GM19099 (cell line): ENCODE data around the gene PPIF.

Experiments used
- POLR2A ChIP-seq: IDR thresholded peaks from 3 replicates; pipeline ENCODE4 v1.6.1; 2011; ENCODE audit warnings: low read depth; ENCODE audit not compliant: insufficient read length; ENCODE audit errors: extremely low read depth

The PPIF gene

DNA sequence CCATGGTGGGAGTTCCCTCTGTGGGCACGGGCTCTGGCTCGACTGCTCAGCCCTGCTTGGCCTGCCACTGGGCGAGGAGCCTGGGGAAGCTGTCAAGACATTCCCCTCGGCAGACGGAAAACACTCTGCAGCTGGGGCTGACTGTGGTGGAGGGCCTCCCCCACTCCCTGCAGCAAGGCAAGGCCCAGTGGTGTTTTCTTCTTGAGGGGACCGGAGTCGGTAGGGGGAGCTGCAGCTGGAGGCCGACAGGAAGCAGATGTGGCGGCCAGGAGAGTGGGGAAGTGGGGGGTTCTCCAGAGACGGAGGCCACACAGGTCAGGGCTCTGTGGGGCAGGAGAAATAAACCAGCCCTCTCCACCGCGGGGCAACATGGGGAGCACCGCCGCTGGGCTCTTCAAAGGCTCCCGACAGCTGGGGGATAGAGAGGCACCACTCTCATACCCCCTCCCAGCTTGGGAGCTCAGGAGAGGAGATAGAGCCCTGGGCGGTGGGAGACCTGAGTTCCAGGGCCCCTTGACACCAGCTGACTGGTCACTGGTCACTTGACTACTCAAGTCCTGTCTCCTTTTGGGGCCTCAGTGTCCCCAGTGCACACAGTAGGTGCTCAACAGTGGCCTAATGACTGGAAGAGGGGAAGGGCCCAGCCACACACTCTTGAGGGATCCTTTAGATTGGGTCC, 43.4 kb downstream of the PPIF start:
- TF ChIP-seq POLR2A: no peak

DNA sequence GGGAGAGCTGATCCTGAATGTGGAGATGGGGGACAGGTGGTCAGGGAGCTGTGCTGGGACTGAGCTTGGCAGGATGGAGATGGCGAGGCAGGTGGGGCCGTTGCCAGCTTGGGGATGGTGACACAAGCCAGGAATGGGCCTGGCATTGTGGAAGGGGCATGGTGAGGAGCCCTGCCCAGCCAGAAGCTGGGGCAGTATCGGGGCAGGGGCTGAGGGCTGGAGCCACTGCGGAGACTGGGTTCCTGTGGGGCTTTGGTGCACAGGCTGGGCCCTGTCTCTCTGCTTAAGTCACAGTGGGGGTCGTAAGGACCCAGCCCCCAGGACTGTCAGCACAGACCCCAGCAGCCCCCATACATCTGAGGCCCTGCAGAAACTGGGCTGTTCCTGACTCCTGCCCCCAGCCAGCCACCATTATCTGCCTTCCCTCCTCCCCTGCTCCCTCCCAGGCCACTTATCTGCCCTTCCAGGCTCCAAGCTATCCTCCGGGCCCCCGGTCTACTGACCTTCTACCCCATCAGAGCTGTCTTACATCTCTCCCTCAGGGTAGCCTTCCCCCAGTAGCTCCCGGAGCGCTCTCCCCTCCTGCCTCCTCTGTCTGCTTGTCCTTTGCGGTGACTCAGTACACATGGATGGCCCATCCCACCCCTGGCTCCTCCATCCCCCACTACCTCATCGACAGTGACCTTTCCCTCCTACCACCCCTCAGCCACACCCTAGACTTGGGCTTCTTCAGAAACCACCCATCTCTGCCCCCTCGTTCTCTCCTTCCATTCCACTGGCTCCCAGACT, 44.2 kb downstream of the PPIF start:
- no peak for TF ChIP-seq POLR2A

DNA sequence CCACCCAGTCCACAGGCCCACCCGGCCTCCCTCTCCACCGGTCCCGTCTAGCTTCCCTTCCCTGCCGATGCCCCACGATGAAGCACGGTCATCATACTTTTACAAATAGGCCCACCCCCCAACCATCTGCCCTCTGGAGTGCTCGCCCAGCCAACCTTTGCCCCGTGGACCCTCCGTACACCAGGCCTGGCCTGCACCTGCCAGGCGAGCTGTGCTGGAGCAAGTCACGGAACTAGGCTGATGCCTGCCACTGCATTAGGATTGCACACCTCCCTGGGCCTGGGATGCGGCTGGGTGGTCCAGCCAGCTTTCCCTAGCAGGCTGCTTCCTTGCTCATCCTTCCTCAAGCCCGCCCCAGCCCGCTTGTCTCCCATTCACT, 44.7 kb downstream of the PPIF start:
- TF ChIP-seq POLR2A: no peak

DNA sequence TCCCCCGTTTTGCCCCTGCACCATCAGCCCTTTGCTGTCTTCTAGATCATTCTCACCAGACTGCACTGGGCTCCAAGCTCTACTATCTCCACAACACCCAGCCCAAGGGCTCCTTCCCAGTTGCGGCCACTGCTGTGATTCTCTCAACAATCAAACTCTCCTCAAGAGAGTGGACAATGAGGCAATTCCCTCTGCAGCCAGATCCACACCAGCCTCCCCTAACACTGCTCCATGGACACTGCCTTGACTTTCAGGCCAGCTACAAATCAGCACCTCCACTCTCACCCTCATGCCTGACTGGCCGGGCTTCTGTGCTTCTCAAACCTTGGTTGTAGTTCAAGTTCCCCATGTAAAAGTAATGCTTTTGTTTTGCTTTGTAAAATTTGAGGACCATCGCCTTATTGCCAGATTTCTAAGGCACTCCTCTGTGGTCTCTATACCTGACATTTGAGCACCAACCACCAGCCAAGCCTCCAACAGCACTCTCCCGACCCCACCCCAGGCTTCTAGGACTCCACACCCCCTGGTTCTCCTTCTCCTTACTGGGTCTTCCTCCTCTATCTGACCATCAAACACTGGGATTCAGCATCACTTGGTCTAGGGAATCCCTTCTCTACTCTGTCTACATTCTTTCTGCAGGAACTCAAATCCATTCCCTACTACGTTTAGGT, 45.4 kb downstream of the PPIF start:
- no peak for TF ChIP-seq POLR2A

DNA sequence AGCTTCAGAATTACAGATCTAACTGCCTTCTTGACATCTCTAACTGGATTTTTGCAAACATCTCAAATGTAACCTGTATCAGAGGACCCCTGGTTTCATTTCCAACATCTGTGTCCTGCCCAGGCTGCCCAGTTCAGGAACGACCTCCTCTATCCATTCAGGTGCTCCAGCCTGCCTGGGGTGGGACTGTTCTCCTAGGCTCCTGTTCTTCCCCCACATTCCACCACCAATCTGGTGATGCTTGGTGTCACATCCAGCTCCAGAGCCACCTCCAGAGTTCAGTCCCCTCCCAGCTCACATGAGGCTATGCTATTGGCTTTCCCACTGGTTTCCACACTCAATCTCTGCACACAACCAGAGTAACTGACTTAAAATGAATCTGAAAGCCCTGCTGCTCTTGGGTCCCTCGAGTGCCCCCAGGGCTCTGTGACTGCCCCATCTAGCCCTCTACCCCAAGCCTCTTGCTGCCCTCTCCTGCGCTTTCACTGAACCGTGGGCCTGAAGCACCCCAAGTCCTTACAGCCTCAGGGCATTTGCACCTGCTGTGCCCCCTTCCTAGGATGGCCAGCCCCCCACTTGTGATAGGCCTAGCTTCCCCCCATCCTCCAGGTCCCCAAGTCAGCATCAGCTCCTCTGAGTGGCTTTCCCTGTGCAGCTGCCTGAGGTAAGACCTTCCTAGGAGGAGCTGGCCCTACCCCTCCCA, 46.1 kb downstream of the PPIF start:
- no peak for TF ChIP-seq POLR2A

DNA sequence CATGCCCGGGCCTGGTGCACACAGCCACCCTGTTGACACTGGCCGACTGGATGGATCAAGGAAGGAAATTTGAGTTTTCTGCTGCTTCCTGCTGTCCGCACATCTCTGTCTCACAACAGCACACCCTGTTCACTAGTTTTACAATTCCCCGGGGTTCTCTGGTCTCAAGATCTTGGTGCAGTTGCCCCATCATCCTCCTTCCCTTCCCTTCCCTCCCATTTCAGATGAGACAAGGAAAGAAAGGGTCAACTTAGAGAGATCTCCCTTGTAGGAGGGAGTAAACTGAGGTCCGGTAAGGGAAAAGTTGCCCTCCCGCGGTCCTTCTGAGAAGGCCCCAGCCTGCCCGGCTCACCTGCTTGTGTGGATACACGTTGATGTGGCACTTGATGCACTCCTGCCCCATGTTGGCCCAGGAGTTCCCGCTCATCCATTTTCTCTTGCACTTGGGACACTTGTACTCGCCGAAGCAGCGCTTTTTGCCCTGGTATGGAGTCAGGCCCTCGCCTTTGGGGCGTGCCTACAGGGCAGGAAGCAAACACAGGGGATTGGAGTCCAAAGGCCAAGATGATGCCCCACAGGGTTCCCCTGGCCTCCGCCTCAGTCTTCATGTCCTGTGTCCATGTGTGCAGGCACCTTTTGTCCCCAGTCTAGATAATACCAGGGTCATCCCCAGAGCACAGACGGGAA, 46.8 kb downstream of the PPIF start:
- TF ChIP-seq POLR2A: no peak

DNA sequence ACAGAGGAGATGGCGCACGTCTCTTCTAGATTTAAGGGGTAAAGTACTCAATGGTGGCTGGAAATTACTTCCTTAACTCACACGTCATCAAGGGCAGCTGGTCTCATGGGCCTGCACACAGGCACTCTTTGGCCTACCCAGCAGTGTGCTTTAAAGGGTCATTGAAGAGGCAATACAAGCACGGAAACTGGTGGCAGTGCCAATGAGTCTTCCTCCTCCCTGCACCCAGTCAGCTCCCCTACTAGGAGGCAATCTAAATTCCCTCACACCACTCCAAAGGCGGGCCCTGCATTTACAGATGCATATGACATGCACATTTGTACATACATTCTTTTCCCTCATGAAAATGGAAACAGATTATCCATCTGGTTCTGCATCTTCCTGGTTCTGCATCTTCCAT, 47.4 kb downstream of the PPIF start:
- no peak for TF ChIP-seq POLR2A

DNA sequence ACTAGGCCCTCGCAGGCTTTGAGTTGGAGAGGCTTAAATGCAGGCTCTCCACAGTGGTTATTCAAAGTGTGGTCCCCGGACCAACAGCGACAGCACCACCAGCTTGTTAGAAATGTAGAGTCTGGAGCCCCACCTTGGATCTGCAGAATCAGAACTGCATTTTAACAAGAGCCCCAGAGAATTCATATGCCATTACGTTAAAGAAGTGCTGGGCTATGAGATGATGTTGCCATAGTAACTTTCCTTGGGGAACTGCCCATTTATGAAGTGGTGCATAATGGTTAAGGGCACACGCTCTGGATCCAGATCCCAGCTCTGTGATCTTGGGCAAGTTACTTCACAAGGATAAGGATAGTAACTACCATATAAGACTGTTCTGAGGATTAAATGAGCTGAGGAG, 49.3 kb downstream of the PPIF start:
- no peak for TF ChIP-seq POLR2A

DNA sequence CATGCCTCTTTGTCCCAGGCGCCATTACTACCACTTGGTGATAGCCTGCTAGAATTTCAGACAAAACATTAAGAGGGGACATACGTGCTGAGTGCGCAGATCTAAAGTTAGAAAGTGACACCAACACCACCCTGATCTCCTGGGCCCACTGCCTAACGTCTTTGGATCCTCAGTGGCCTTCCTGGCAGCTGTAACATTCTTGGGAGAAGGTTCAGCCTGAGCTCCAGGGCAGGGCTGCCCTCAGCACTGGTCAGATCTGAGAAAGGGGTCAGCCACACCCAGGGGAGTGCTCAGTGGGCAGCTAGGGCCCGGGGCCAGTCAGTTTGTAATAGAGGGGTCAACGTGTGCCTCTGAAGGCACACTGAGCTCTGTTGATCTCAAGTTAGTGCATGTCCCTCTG, 49.8 kb downstream of the PPIF start:
- TF ChIP-seq POLR2A: no peak

DNA sequence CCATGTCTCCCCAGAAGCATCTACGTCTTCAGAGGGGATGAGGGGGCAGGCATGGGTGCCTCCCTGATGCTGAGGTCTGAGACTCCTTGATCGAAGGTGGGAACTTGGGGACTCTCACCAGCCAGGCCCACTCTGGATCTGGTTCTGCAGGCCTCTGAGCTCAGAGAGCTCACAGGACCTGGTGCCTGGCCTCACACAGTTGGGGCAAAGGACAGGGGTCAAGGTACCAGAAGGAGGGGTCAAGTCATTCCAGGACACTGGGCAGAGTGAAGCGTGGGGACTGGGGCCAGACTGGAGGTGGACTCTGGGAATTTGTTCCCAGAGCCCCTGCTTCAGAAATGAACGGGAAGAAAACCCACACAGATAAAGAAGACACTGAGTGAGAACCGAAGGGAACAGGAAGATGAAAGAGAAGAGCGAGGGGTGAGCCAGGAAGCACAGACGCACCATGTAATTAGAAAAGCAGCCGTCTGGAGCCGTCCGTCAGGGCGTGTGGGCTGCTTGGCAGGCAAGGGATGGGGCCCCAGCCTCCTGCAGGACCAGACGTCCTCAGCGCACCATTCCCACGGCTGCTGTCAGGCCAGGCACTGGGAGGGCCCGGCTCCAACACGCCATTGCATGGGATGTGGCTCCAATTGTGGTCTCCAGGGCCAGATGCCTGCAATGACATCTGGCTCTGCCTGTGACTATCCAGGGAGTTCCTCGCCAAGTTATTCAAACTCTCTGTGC, 50.5 kb downstream of the PPIF start:
- TF ChIP-seq POLR2A: no peak

DNA sequence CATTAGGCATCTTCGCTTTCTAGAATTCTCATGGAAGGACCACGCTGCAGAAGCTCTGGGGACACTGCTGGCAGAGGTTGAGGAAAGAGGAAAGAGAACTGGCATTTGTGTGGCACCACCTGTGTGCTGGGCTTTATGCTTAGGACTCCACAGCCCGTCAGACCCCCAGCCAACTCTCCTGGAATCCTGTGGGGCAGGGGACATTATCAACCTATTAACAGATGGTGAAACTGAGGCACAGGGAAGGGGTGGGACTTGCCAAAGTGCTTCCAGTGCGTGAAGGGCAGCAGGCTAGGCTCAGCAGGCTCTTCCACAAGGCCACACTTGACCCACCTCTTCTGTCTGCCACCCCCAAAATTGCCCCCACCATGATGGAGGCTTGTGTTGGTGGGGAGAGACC, 51.4 kb downstream of the PPIF start:
- TF ChIP-seq POLR2A: no peak

DNA sequence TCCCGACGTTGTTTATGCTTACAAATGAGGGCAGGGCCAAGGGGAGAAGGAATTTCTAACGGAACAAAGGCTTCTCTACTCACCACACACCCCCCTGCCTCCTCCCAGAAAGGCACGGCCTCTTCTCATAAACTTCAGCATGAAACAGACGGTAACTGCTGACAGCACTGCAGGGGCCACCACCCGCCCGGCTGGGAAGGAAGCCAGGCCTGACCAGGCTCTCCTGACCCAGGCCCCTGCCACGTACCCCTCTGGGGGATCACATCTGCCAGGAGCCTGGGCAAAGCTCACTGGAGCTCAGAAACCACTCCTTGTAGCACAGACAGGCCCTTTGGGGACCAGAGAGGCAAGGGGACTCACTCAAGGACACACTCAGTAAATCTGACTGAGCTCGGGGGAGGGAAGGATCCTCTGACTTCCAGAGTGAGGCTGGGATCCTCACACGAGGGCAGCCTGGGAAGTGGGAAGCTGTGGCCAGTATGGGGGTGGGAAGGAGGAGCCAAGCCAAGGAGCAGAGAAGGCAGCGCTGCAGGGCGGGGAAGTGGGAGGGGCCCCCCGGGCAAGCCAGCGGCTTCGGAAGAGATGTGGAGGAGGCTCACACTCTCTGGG, 52.1 kb downstream of the PPIF start:
- no peak for TF ChIP-seq POLR2A

DNA sequence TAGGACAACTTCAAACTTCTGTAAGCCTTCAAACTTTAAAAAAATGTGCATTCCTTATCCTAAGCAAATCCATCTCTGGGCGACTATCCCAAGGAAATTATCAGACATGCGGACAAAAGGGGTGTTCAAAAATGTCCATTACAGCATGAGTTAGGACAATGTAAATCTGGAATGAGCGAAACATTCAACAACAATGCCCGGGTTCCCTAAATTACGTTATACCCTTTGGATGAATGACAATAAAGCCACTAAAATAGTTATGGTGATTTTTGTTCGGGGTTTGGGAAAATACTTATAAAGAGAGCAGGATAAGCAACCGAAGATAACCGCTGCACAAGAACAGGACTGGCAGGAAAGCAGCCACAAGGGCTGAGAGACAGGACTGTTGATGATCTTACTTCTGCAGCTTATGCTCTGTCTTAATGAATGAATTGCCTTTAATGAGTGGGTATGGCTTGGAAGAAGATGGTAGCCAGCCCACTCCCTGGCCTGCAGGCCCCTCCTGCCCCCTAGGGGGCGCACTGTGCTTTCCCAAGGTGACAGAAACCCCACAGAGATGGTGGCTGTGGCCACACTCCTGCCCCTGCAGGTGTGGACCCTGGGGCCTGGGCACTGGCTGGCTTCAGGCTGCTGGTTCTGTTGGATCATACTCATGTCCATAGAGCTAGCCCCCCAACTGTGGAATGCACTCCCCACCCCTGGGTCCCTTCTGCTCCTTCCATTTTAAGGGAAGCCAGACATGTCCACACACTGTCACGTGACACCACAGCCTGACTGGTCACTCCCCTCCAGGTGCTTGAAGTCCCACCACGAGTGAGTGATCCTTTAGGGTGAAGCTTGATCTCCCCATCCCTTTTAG, 53.1 kb downstream of the PPIF start:
- TF ChIP-seq POLR2A: no peak
